PC-3 (cell line): Measurements from ENCODE around the gene IFITM10. TPM values are rescaled to one million over a fixed set of nuclear protein-coding genes. Genes with fewer than 3 reads are reported as not detected.

Source experiments
- ATAC-seq: fragments of 200-7000 bp; cut with Tn5 transposase; 2 replicates; pipeline ENCODE4 v1.9.1; 2020; ENCODE audit warnings: mild to moderate bottlenecking, moderate library complexity
- BruUV-seq: library from RNA; stranded (reverse); fragments of 400-500 nt; replicated peaks from 2 replicates; lab custom pipeline; 2021; lab: Mats Ljungman, UMichigan
- CTCF ChIA-PET: fragments of 300-600 bp; sonication (Branson Sonifier 250); formaldehyde crosslinking; loops from one replicate; lab custom pipeline; 2022; ENCODE audit warnings: antibody characterized with exemption; lab: Charles Lee
- POLR2A ChIA-PET: fragments of 300-600 bp; sonication (Branson Sonifier 250); formaldehyde crosslinking; loops from one replicate; lab custom pipeline; 2022; ENCODE audit warnings: antibody characterized with exemption; ENCODE audit not compliant: unreplicated experiment; lab: Charles Lee
- DNase-seq: peaks from one replicate; pipeline ENCODE4 v3.0.0-alpha.2; 2015
- H2AFZ ChIP-seq: fragments of 300-600 bp; sonication (generic); 2 replicates; pipeline ENCODE4 v1.6.0; 2016; ENCODE audit warnings: antibody characterized with exemption, low read length
- H3F3A ChIP-seq: fragments of 300-600 bp; sonication (generic); one replicate; pipeline ENCODE4 v1.6.0; 2017; ENCODE audit warnings: antibody characterized with exemption, low read length, control low read depth, mild to moderate bottlenecking; ENCODE audit not compliant: unreplicated experiment
- H3K27ac ChIP-seq: fragments of 300-600 bp; sonication (generic); 2 replicates; pipeline ENCODE4 v1.5.1; 2016; ENCODE audit warnings: mild to moderate bottlenecking, low read length
- H3K27me3 ChIP-seq: fragments of 300-600 bp; sonication (generic); 2 replicates; pipeline ENCODE4 v1.6.1; 2016; ENCODE audit warnings: low read length, mixed read lengths
- H3K36me3 ChIP-seq: fragments of 300-600 bp; sonication (generic); 2 replicates; pipeline ENCODE4 v1.6.1; 2016; ENCODE audit warnings: low read depth, mixed run types, low read length, mixed read lengths
- H3K4me1 ChIP-seq: fragments of 300-600 bp; sonication (generic); 2 replicates; pipeline ENCODE4 v1.5.1; 2016; ENCODE audit warnings: low read length; ENCODE audit not compliant: insufficient read depth
- H3K4me2 ChIP-seq: fragments of 300-600 bp; sonication (generic); 2 replicates; pipeline ENCODE4 v1.6.0; 2016; ENCODE audit warnings: low read length
- H3K4me3 ChIP-seq: fragments of 300-600 bp; sonication (generic); 2 replicates; pipeline ENCODE4 v1.5.1; 2016; ENCODE audit warnings: mild to moderate bottlenecking, low read length, mixed read lengths
- H3K79me2 ChIP-seq: fragments of 300-600 bp; sonication (generic); 2 replicates; pipeline ENCODE4 v1.6.1; 2017; ENCODE audit warnings: low read length, mixed read lengths
- H3K9ac ChIP-seq: fragments of 300-600 bp; sonication (generic); 2 replicates; pipeline ENCODE4 v1.6.0; 2016; ENCODE audit warnings: mild to moderate bottlenecking, low read length
- H3K9me2 ChIP-seq: fragments of 300-600 bp; sonication (generic); replicated peaks from 2 replicates; pipeline ENCODE4 v1.6.1; 2016; ENCODE audit warnings: mixed run types, low read length, mixed read lengths
- H3K9me3 ChIP-seq: fragments of 300-600 bp; sonication (generic); 2 replicates; pipeline ENCODE4 v1.6.1; 2016; ENCODE audit warnings: low read length, mixed read lengths
- H4K20me1 ChIP-seq: fragments of 300-600 bp; sonication (generic); 2 replicates; pipeline ENCODE4 v1.6.1; 2016; ENCODE audit warnings: low read length, mixed read lengths
- EZH2 ChIP-seq: fragments of 300-600 bp; sonication (generic); IDR thresholded peaks from one replicate; pipeline ENCODE4 v1.6.1; 2017; ENCODE audit warnings: antibody characterized with exemption, mild to moderate bottlenecking, low read length; ENCODE audit not compliant: unreplicated experiment
- EZH2phosphoT487 ChIP-seq: fragments of 300-600 bp; sonication (generic); IDR thresholded peaks from 2 replicates; pipeline ENCODE4 v1.6.1; 2018; ENCODE audit warnings: mild to moderate bottlenecking, antibody characterized with exemption, low read length, borderline replicate concordance
- intact Hi-C: fragments of 100-400 bp; cut with micrococcal nuclease; formaldehyde crosslinking; loops from 2 replicates; pipeline ENCODE4 v1.9.0; 2023
- total RNA-seq: library from RNA; depleted of rRNA; stranded (reverse); fragments of >200 nt; gene quantifications from 2 replicates; pipeline ENCODE4 v1.2.3, GENCODE V29; 2014
- TF ChIP-seq, protein P1 (sequence below): fragments of 300-600 bp; sonication (generic); conservative IDR thresholded peaks from 2 replicates; pipeline ENCODE4 v1.5.1; 2017; ENCODE audit warnings: antibody characterized with exemption, low read depth, mild to moderate bottlenecking, low read length

IFITM10 gene
- total RNA-seq, 1 experiment from 2014 or later: 1.4 TPM

DNA sequence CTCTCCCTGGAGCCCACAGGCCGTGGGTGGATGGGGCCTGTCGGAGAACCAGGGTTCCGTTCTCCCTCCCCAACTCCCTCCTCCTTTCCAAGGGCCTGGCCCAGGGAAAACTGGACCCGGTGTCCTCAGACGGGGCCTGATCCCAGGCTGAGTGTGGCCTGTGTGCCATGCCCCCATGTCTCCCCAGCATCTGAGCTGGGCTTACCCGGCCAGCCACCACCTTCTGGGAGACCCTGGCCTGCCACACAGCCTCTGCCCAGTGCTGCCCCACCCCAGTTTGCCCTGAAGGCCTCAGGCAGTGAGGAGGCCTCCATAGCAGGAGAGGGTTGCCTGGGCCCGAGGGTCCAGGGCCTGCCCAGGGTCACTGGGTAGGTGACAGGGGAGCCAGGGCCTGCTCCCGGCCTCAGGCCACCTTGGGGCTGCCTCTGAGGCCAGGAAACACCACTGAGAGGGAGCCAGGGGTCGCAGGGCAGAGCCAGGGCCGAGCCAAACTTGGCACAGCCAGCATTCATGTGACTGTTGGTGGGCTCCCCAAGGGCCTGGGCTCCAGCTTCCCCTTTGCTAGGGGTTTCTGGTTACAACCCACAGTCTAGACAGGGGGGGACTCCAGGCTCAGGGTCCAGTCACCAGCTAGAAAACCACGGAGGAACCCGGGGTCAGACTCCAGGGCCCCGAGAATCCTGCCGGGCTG, 590 bp upstream of the IFITM10 start:
- POLR2A ChIA-PET: no interaction called here
- Histone ChIP-seq H3K27me3 (peaks cover 7% of the 10 kb centered on the region; the same call in 1 of the 2 replicates), H3K4me2 (no peak overlapping the region), H3K9ac (no peak overlapping the region), H3K79me2 (no peaks in the 10 kb centered on the region), H3F3A (no peaks in the 10 kb centered on the region), H3K4me1 (no peaks in the 10 kb centered on the region), H3K36me3 (no peaks in the 10 kb centered on the region; the same call in 1 of the 2 replicates), H3K27ac (no peak overlapping the region), H3K9me3 (no peaks in the 10 kb centered on the region), H2AFZ (no peak overlapping the region), H3K4me3 (no peak overlapping the region), H3K9me2 (no peaks in the 10 kb centered on the region), H4K20me1 (no peaks in the 10 kb centered on the region)
- BruUV-seq: no TSS peak
- DNase-seq (no peak), ATAC-seq (peak; percentile 3)
- intact Hi-C loops: no loop called here
- TF ChIP-seq, protein P1, sequence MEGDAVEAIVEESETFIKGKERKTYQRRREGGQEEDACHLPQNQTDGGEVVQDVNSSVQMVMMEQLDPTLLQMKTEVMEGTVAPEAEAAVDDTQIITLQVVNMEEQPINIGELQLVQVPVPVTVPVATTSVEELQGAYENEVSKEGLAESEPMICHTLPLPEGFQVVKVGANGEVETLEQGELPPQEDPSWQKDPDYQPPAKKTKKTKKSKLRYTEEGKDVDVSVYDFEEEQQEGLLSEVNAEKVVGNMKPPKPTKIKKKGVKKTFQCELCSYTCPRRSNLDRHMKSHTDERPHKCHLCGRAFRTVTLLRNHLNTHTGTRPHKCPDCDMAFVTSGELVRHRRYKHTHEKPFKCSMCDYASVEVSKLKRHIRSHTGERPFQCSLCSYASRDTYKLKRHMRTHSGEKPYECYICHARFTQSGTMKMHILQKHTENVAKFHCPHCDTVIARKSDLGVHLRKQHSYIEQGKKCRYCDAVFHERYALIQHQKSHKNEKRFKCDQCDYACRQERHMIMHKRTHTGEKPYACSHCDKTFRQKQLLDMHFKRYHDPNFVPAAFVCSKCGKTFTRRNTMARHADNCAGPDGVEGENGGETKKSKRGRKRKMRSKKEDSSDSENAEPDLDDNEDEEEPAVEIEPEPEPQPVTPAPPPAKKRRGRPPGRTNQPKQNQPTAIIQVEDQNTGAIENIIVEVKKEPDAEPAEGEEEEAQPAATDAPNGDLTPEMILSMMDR: no peak
- no peak for TF ChIP-seq EZH2phosphoT487
- TF ChIP-seq EZH2: no peak
- CTCF ChIA-PET: no interaction called here

DNA sequence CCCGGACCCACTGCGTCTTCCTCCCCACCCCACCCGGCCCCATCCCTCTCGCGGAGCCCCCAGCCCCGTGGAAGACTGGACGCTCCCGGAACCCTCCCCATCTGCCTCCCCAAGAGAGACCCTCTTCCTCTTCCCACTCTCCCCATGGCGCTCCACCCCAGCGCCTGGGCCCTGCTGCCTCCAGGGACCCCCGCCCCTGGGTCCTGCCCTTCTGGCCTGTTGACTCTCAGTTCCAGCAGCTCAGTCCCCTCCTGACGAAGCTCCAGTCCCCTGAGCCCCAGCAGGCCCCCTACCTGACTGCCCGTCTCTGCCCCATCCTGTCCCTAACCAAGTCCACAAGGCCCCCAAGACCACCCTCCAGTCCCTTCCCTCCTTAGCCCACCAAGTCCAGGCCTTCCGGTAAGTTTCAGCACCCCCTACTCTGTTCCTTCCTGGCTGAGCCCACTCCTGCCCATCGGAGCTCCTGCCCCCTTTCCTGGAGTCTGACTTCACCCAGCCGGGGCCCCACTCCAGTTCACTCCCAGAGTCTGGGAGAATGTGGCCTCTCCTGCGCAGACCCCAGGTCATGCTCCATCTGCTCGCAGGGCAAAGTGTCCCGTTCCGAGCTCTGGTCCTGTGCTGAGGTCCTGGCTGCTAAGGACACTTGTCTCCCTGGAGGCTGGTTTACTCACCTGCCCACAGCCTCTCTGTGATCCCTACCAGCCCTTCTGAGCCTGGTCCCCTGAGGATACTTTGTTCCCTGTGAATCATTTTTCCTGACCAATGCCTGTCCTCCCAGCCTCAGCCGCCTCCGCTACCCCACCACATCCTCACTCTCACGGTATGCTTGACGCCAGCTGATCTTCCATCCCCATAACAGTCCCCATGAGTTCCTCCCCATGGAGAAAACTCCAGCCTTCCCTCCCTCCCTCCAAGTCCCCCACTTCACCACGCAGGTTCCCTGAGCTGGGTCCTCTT, 722 bp downstream of the IFITM10 start:
- no peaks in the 10 kb centered on the region for H3K4me1 ChIP-seq
- H3K9ac ChIP-seq: no peak overlapping the region

DNA sequence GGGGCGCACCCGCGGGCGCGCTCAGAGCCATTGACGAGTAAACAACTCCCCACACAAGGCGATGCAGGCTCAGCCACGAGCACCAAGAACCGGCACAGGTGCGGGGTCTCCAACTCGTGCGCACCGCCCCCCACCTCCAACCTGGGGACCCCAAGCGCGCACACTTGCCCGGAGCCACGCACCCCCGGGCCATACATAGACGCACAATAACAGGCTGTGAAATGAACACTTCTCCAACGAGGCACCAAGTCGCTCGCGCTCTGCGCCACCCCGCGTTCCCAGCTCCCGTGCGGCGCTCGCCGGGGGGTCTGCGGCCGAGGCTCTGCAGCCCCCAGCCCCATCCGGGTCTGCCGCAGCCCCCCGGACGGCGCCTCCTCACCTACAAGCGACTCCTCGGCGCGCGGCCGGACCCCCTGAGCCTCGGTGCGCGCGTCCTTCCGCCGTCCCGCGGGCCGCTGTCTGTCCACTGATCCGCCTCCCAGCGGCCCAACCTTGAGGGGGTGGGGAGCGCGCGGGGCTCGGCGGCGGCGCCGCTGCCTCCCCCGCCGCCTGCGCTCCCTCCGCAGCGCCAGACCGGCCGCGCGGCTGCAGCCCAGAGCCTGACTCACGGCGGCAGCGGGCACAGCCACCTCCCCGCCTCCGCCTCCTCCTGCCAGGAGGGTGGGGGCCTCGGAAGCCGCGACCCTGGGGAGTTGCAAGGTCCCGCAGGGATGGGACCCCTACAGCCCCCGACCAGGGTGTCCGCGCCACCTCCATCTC, 1.6 kb downstream of the IFITM10 start:
- ChIA-PET POLR2A (no interaction called here), CTCF (no interaction called here)
- intact Hi-C loops: no loop called here
- BruUV-seq: no TSS peak
- no peak overlapping the region for H3K4me2 ChIP-seq
- H3K4me1 ChIP-seq: no peaks in the 10 kb centered on the region
- no peaks in the 10 kb centered on the region for H3K9me2 ChIP-seq
- H3K9me3 ChIP-seq: no peaks in the 10 kb centered on the region
- H4K20me1 ChIP-seq: no peaks in the 10 kb centered on the region
- TF ChIP-seq EZH2phosphoT487: no peak
- TF ChIP-seq, protein P1: no peak
- TF ChIP-seq EZH2: no peak
- H3K4me3 ChIP-seq: no peak overlapping the region
- no peak for DNase-seq
- H3K79me2 ChIP-seq: no peaks in the 10 kb centered on the region
- peak; percentile 30 for ATAC-seq
- H3K9ac ChIP-seq: no peak overlapping the region
- no peak overlapping the region for H3K27ac ChIP-seq
- no peaks in the 10 kb centered on the region for H3F3A ChIP-seq
- peaks cover 7% of the 10 kb centered on the region; the same call in 1 of the 2 replicates for H3K27me3 ChIP-seq
- no peaks in the 10 kb centered on the region; the same call in 1 of the 2 replicates for H3K36me3 ChIP-seq
- H2AFZ ChIP-seq: no peak overlapping the region

More for the DNA sequence above, 722 bp downstream of the IFITM10 start:
- Histone ChIP-seq H3K79me2 (no peaks in the 10 kb centered on the region), H3K27me3 (peaks cover 7% of the 10 kb centered on the region; the same call in 1 of the 2 replicates), H3K9me2 (no peaks in the 10 kb centered on the region), H3K4me2 (no peak overlapping the region), H3F3A (no peaks in the 10 kb centered on the region), H3K9me3 (no peaks in the 10 kb centered on the region), H2AFZ (no peak overlapping the region), H3K36me3 (no peaks in the 10 kb centered on the region; the same call in 1 of the 2 replicates), H3K4me3 (no peak overlapping the region), H4K20me1 (no peaks in the 10 kb centered on the region), H3K27ac (no peak overlapping the region)
- no peak for TF ChIP-seq EZH2
- no TSS peak for BruUV-seq
- DNase-seq: peak; percentile 45
- POLR2A ChIA-PET: no interaction called here
- peak; percentile 57 for ATAC-seq
- CTCF ChIA-PET: interaction anchor here (0.6 kb wide), 1 partner anchor 115 kb away, joined by 4 read pairs; no protein-coding TSS in a partner anchor
- intact Hi-C loops: no loop called here
